Activated naive CD4-positive, alpha-beta T cell treated with anti-CD3 and anti-CD28 coated beads, Interleukin-2, amount 50 U/mL, for 16 hours (primary cell): ENCODE measurements around the gene MNS1.
A peak's percentile ranks its signal among the peaks of the same experiment; 100 is the strongest.
"Not testable (repeated sequence)": the region's sequence is repeated elsewhere in the genome, so short reads cannot be mapped to it uniquely, and the experiment has no call there.

ENCODE experiments used
- DNase-seq: peaks from one replicate; pipeline ENCODE4 v3.0.0-alpha.2; 2020

The MNS1 gene, protein sequence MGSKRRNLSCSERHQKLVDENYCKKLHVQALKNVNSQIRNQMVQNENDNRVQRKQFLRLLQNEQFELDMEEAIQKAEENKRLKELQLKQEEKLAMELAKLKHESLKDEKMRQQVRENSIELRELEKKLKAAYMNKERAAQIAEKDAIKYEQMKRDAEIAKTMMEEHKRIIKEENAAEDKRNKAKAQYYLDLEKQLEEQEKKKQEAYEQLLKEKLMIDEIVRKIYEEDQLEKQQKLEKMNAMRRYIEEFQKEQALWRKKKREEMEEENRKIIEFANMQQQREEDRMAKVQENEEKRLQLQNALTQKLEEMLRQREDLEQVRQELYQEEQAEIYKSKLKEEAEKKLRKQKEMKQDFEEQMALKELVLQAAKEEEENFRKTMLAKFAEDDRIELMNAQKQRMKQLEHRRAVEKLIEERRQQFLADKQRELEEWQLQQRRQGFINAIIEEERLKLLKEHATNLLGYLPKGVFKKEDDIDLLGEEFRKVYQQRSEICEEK

DNA sequence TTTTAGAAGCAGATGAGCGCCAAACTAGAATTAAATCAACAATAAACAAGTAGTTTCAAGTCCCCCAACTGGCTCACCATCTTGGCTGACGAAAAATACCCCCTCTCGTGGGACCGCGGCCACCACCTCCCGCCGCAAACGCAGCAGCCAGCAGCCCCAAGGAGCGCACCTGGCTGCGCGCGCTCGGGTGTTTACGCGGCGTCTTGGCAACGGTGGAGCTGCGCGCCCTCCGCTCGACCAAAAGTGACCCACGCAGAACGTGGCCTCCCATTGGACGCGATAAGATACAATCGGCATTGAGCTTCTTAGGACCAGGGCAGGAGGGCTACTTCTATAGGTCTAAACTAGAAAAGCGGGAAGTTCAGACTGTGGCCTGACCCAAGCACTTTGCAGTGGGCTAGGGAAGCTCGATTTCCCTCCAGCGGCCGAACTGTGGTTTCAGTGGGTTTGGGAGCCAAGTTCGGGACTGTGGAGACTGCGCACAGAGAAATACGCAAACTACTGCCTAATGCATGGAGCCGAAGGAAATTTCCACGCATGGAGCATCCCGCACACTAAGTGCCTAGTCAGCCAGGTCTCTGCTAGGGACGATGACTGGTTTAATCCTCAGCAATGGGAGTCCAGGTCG lies at the start of gene MNS1:
TSS of gene MNS1 (minus strand) at position 245 of the 628 bp plus-strand sequence. CDS start at position 80, 165 bp downstream.
- DNase-seq, result peak; percentile 55

DNA sequence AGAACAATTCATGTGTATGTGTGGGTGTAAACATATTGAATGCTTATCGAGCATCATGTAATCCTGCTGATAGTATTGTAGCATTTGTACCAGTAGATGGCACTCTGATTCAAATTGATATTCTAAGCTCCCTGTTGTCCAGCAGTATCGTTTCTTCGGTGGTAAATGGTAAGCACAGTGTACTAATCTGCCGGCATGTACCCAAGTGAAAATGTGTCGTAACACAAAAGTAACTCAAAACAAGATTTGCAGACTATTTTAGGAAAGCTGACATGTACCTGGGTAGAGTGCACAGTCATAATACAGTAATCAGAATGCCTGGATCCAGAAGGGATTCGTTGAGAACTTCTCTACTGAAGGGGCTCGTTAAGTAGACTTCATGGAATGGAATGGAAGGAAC lies 31.7 kb upstream of the MNS1 start:
- no peak for DNase-seq

DNA sequence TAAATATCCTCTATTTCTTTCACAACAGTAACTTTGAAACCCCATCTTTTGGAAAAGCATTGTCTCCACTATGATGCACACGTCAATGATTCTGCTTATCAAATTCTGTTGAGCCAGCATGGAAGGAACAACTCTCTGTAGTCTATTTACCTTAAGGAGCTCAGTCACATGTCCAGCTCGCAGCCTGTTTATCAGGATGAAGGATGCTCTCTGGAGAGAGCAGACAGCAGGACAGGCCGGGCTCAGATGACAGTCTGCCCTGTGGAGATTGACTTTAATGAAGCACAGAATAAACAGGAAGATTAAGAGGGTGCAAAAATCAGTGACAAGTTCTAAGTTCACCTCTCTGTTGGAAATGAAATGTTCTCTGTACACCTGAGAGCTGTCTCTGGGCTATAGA lies 30.6 kb upstream of the MNS1 start:
- no peak for DNase-seq

DNA sequence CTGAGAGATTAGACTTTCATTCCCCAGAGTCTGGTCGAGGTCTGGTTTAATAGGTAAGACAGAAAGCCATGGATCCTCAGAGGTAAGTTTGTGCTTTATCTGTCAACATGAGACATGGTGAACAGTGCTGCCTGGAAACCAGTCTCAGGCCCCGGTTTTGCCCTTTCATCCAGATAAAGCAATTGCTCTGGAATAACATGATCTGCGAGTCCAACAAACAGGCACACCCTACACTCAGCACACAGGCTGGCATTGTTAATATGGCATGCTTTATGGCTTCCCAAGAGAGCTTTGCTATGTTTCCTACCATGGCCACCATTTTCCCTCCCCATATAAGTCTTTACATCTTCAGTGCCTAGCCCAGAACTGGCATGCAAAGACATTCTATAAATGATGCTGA lies 30.1 kb upstream of the MNS1 start:
- no peak for DNase-seq

DNA sequence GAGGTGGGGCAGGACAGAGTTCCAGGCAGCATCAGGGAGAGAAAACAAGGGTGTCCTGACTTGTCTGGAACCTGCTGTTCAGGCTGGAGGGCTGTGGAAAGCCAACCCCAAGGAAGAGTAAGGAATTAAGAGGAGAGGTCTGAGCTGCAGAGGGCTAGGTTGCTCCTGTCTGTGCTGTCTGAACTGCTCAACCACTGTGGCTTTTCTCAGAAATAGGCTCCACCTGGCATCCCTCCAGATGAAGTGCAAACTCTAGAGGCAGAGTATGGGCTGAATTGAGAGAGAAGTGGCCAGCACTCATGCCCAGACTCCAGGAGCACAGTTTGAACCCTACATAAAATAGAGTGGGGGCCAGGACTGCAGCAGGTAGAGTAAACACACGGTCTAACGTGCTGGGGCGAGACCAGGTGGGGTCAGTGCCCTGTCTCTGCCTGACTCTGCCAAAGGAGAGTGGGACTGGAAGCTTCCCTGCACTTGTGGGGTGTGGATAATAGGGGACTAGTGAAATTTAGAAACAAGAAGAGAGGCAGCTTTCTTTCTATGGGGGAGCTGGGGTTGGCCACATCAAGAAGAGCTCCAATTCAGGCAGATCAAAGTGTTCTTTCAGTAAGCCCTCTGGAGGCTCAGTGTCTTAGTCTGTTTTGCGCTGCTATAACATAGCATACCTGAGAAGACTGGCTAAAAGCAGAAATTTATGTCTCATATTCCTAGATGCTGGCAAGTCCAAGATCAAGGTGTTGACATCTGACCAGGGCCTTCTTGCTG lies 28.0 kb upstream of the MNS1 start:
- DNase-seq, result no peak

DNA sequence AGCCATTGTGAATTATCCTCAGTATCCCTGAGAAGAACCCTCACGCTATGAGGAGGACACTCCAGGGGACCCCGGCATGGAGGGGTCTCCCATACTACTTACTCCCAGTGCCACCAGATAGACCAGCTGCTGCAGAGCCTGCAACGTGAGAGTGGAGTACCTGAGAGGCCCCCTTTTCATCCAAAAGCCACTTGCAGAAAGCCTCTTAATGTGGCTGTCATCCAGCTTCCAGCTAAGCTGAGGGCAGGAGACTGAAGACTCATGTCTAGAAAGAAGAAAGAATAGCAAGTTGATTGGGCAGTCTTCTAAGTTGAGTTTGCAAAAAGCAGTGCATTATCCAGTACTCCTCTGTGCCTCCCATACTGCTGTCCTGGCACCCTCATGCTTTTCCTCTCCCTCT lies 27.3 kb upstream of the MNS1 start:
- no peak for DNase-seq

DNA sequence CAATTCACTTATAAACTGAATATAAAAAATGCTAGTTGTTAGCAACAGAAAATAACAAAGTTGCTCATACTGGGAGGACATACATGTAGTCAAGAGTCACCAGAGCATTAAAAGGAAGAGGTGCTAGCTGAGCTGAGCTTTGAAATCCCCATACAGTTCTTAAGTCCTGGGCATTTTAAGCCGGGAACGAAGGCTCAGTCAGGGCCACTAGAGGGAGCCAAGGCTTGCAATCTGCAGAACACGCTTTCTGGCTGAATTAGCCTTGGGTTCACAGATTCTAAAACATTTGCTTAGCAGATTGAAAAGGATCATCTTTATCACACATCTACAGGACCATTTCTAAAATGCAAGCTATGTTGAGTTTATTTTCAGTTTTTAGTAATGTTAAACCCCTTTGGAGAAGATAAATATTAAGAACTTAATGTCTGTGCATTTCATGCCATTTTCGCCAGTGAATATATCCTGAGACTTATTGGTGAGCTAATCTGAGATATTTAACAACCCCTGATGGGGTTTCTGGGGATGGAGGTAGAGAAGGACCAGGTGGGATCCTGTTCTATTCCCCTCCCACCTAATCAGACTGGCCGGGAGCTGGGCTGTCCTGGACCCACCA lies 26.3 kb upstream of the MNS1 start:
- peak; percentile 48 for DNase-seq

DNA sequence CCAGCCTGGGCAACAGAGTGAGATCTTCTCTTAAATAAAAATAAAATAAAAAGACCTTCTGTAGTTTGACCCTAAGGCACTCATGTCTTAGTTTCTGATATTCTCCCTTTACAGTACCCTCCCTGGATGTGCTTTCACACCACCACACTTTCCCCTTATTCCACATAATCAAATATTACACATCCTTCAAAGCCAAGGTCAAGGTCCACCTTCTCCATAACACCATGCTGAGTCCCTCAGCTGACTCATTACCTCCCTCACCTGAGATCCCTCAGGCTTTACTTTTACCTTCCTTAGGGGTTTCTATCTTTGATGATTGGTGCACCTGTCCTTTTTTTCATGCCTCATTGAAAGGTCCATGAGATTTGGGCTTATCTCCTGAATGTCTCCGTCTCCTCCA lies 25.5 kb upstream of the MNS1 start:
- no peak for DNase-seq

DNA sequence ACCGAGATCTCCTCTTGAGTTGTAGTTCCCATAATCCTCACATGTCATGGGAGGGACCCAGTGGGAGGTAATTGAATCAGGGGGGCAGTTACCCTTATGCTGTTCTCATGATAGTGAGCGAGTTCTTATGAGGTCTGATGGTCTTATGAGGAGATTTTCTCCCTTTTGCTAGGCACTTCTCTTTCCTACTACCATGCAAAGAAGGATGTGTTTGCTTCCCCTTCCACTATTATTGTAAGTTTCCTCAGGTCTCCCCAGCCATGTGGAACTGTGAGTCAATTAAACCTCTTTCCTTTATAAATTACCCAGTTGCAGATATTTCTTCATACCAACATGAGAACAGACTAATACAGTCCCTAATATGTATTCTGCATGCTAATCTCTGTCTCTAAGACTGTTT lies 21.3 kb upstream of the MNS1 start:
- DNase-seq, result not testable (repeated sequence)

DNA sequence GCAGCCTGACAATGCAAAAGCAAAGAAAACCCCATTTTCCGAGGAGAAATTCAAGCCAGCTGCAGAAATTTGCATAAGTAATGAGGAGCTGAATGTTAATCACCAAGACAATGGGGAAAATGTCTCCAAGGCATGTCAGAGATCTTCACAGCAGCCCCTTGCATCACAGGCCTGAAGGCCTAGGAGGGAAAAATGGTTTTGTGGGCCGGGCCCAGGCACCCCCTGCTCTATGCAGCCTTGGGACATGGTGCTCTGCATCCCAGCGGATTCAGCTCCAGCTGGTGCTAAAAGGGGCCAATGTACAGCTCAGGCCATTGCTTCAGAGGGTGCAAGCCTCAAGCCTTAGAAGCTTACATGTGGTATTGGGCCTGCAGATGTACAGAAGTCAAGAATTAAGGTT lies 20.5 kb upstream of the MNS1 start:
- DNase-seq, result not testable (repeated sequence)

DNA sequence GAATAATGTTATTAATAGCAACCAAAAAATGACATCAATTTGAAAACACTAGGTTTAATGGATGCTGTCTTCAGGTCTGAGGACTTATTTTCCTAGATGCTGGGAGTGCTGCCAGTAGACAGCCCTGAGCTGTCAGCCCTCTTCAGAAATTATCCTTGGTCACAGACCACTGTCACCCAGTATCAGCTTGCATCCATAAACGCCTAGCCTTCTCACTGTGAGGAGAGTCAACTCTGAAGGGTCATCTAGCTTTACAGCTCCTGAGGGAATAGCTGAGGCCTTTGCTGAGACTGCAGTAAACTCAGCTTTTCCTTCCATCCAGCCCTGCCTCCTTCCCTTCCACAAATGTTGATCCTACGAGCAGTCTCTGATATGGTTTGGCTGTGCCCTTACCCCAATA lies 19.4 kb upstream of the MNS1 start:
- DNase-seq, result no peak

DNA sequence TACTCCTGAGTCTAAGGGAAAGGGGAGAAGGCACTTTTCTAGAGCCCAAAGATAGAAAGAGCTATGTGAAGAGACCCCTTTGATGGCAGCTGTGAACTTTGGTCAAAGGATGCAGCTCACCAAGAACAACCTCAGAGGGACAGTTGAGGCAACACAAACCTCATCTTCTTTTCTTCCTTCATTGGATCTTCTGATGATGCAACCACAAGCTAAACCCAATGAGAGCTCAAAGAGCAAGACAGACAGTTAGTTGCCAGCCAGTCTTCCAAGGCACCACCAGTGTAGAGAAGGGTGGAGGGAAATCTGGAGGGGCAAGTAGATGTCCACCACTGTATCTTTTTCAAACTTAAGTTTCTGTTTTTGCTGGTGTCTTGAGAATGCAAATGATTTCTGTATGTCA lies 10.4 kb upstream of the MNS1 start:
- no peak for DNase-seq

DNA sequence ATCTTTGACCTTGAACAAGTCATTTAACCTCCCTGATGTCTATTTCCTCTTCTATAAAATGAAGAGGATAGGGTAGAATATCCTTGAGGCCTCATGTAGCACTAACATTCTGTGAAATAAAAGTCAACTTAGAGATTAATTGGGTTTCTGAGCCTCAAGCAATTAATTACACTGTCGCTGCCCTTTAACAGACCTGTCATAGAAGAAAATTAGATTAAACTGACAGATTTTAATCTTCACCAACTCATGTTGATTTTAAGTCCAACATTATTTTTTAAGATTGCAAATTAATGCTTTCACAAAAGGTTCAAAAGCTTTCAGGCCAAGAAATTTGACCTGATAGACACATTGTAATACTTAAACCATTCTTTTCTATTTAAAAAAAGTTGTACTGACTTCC lies 8.1 kb upstream of the MNS1 start:
- no peak for DNase-seq

DNA sequence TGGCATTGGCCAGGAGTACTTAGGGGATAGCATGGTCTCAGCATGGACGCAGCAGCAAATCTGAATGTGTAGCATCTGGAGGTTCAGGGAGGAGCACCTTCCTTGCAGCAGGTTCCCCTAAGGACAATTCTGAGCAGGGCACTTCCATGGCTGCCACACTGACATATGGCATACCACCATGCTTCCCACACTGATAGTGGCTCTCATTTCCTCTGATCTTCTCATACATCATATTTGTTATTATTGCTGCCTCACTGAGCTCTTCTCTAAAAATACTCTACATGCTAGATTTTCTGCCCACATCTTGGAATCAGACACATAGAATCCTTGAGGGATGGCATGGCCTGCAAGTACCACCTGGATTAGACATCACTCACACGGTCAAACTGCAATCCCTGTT lies 7.3 kb upstream of the MNS1 start:
- DNase-seq, result no peak

DNA sequence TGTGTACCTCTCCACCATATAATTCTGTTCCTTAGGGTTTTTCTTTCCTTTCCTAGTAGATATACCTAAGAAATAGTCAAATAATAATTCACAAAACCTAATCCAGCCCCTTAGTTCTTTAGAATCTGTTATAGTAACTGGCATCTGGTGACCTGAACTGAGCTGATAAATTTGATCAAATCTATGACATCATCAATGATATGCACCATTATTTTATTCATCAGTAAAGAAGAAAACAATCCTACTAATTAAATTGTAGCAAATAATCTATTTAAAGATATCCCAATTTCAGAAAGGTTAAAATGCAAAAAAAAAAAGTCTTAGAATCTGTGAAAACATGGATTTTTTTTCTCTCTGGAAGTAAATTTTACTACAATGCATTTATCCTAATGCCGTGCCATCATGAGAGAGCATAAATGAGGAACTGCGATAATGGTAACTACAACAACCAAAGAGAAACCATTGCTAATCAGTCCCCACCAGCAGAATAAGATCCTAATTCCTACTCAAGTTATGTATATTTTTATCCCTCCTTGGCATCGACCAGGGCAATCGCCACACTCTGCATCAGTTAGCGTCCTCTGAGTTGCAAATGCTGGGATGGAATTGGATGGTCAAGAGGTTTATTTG lies 6.6 kb upstream of the MNS1 start:
- no peak for DNase-seq

DNA sequence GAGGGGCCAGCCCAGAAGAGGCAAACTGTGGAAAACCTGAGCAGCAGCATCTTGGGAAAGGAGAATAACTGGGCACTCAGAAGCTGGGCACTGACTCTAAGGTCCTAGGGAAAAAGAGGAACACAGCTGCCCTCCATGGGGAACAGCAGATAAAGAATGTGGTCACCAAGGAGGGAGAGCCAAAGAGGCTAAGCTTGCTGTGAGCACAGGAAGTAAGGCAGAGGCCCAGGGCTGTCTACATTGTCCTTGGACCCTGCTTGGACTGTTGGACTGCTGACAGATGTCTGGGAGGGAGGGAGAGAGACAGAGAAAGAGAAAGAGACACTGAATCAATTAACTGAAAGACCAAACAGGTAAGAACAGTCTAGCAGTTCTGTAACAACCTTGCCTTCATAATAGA lies 4.5 kb upstream of the MNS1 start:
- no peak for DNase-seq

DNA sequence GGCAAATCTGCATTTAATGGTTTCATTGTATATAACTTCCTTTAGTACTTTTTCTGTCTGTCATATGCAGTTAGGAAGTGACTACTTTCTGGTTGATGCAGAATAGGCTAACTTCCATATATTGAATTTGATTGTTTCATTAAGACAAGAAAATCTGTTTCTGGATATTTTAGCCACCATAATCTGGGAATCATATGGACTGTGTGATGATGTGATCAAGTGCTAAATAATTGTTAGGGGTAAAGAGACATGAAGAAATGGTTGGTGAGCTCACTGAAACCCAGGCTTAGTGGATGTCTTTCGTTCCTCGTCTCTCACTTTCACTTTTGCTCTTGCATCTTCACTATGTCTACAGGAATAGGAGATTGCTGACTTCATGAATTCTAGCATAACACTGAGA lies 3.5 kb upstream of the MNS1 start:
- DNase-seq, result no peak

DNA sequence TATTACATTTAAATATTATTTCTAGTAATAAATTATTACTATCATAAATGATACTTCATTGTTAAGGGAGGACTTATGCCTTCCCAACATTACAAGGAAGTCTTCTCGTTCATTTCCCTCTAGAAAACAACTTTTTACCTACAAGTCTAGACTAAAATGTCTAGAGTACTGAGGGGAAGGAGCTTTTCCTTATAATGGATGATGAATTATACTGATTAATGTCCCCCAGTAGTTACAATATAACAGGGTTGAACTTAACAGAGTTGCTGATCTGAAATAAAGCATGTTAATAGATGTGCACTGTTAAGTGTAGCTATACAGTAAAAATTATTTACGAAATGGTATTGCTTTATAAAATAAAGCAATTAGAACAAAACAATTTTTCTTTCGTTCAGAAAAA lies 2.7 kb upstream of the MNS1 start:
- no peak for DNase-seq

DNA sequence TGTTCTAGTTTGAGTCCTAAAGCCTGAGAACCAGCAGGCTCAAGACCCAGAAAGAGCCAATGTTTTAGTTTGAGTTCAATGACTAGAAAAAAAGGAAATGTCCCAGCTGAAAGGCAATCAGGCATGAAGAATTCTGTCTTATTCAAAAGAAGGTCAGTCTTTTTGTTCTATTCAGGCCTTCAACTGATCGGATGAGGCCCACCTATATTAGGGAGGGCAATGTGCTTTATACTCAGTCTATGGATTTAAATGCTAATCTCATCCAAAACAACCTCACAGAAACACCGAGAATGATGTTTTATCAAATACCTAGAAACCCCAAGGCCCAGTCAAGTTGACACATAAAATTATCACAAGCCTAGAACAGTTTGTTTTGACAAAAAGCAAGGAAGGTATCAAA lies 4.0 kb downstream of the MNS1 start:
- DNase-seq, result no peak

DNA sequence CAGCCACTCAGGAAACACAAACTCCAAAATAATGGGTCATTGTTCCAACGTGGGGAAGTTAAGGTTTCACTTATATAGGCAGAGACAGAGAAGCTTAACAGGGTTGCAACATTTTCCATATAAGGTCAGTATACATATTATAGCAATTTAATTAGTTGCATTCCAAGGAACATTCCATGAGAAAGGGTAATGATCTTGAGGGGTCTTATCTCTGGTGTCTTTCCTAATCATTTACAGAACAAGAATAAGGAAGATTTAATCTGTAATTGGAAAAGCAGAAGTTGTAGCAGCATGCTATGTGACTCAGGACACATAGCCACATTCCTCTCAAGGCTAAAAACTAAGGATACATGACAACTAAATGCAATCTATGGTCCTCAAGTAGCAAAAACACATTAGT lies 4.9 kb downstream of the MNS1 start:
- DNase-seq, result no peak

DNA sequence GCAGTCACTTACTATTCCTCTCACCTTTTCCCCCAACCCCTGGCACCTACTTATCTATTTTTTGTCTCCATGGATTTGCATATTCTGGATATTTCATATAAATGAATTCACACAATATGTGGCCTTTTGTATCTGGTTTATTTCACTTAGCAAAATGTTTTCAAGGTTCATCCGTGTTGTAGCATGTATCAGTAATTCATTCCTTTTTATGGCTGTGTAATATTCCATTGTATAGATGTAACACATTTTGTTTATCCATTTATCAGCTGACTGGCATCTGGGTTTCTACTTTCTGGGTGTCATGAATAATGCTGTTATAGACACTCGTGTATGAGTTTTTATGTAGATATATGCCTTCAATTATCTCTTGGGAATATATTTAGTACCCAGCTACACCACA lies 5.8 kb downstream of the MNS1 start:
- no peak for DNase-seq

DNA sequence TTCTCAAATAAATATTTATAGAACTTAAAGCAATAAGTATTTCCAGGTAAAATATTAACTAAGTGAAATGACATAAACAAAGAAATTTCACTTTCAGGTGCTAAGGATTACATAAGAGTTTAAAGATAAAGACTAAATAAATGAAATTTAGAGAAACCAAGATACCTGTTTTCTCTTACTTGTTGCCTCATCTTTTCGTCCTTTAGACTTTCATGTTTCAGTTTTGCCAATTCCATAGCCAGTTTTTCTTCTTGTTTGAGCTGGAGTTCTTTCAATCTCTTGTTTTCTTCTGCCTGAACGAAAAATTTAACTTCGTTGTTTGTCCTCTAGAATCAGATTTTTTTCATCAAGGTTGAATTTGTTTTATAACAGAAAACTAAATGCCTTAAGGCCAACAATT lies 8.7 kb downstream of the MNS1 start:
- no peak for DNase-seq

DNA sequence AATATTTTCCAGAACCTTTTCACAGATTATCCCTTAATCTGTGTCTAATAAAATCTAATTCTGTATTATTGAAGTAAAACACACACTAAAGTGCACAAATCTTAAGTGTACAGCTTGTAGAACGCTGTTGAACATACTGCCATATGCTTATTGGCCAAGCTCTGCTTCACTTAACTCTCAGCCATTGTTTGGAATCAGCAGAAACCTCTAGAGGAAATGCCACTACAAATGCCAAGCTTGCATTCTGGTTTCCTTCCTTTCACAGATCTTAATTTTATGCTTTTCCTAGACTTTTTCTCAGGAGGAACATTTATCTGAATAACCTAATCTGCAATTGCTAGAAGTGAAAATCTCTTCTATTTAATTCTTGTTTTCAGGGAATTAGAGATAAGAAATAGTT lies 10.1 kb downstream of the MNS1 start:
- DNase-seq, result no peak
